22Rv1 (cell line): ENCODE data around the gene COX5A.

Experiments used
- ZFX ChIP-seq: fragments of 450-650 bp; IDR thresholded peaks from 2 replicates; pipeline ENCODE4 v1.6.1; 2017; ENCODE audit warnings: antibody characterized with exemption, borderline replicate concordance
- TF ChIP-seq, protein P1 (sequence below): fragments of 450-650 bp; IDR thresholded peaks from 2 replicates; pipeline ENCODE4 v1.5.1; 2017; ENCODE audit warnings: mild to moderate bottlenecking

DNA sequence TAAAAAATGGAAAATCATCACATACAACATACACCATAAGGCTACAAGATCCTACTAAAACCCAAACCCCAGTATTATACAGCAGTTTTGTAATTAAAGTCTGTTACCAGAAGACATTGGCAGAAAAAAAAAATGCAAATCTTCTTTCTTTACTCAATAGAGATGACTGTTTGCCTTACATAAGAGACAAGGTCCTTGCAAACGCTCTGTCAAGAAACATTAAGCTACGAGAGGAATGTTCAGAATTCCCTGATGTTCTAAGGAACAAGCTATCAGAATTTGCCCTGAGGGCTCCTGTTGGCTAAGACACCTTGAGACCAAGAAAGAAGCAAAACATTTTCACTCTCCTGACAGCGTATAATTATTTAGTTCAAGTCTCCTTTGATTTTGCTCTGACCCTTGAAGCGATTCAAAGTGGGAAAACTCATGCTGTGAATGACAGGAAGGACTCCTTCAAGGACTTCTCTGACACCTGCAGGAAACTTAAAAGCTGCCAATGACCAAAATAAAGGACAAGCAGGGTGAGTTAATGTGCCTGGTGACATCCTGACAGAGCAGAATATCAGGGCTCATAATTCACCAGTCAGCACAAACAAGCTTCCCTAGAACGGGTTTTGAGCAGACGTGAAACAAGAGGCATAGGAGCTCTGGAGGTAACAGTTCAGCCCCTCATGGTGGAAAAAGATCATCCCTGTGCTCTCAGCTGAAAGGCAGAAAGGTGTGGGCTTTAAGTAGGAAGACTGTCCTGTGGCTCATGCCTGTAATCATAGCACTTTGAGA lies 67.2 kb downstream of the COX5A start:
- TF ChIP-seq, protein P1, sequence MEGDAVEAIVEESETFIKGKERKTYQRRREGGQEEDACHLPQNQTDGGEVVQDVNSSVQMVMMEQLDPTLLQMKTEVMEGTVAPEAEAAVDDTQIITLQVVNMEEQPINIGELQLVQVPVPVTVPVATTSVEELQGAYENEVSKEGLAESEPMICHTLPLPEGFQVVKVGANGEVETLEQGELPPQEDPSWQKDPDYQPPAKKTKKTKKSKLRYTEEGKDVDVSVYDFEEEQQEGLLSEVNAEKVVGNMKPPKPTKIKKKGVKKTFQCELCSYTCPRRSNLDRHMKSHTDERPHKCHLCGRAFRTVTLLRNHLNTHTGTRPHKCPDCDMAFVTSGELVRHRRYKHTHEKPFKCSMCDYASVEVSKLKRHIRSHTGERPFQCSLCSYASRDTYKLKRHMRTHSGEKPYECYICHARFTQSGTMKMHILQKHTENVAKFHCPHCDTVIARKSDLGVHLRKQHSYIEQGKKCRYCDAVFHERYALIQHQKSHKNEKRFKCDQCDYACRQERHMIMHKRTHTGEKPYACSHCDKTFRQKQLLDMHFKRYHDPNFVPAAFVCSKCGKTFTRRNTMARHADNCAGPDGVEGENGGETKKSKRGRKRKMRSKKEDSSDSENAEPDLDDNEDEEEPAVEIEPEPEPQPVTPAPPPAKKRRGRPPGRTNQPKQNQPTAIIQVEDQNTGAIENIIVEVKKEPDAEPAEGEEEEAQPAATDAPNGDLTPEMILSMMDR, result no peak
- no peak for TF ChIP-seq ZFX
